GM12878 (cell line): ENCODE data around the gene ATL3. TPM values are rescaled to one million over a fixed set of nuclear protein-coding genes. Genes with fewer than 3 reads are reported as not detected.

Source experiments
- ATAC-seq: fragments of 200-7000 bp; cut with Tn5 transposase; 3 replicates; pipeline ENCODE4 v1.9.1; 2020; ENCODE audit warnings: mild to moderate bottlenecking, moderate library complexity
- BruUV-seq: library from RNA; stranded (reverse); fragments of 400-500 nt; replicated peaks from 2 replicates; lab custom pipeline; 2021; lab: Mats Ljungman, UMichigan
- CTCF ChIA-PET: fragments of 300-600 bp; sonication (Branson Sonifier 250); formaldehyde crosslinking; extraction: SDS; loops from one replicate; lab custom pipeline; 2021; ENCODE audit warnings: inconsistent platforms; lab: Yijun Ruan, JAX
- POLR2A ChIA-PET: fragments of 350-600 bp; formaldehyde crosslinking; extraction: SDS; loops from one replicate; lab custom pipeline; 2021; ENCODE audit warnings: inconsistent platforms; lab: Charles Lee
- RAD21 ChIA-PET: fragments of 300-600 bp; sonication (Branson Sonifier 250); formaldehyde crosslinking; loops from one replicate; lab custom pipeline; 2023; ENCODE audit warnings: antibody characterized with exemption; ENCODE audit not compliant: unreplicated experiment; lab: Charles Lee
- SMC1A ChIA-PET: fragments of 300-600 bp; sonication (Branson Sonifier 250); formaldehyde crosslinking; loops from one replicate; lab custom pipeline; 2023; ENCODE audit not compliant: unreplicated experiment, uncharacterized antibody; lab: Charles Lee
- DNase-seq: peaks from one replicate; pipeline ENCODE4 v3.0.0-alpha.2; 2011; ENCODE audit warnings: low read depth, low spot score
- FAIRE-seq: peaks from 3 replicates; lab custom pipeline; 2011; peaks lifted over from hg19 to GRCh38; lab: Jason Lieb, UNC
- H2AFZ ChIP-seq: 2 replicates; pipeline ENCODE4 v1.6.0; 2011; ENCODE audit warnings: low read depth, low read length, control low read depth; ENCODE audit not compliant: control insufficient read depth
- H3K27ac ChIP-seq: 2 replicates; pipeline ENCODE4 v1.5.1; 2011; ENCODE audit warnings: control low read depth; ENCODE audit not compliant: control insufficient read depth, insufficient read depth
- H3K27me3 ChIP-seq, 2 experiments: replicated peaks in 1 of 2; 2 replicates each; pipeline versions ENCODE4 v1.6.0 to v1.6.1; 2011; ENCODE audit warnings: low read length in 1 of 2; ENCODE audit not compliant: control insufficient read depth in 2 of 2, insufficient read depth in 2 of 2
- H3K36me3 ChIP-seq, 2 experiments: 2 replicates each; pipeline ENCODE4 v1.5.1; 2011; ENCODE audit warnings: low read length in 1 of 2; ENCODE audit not compliant: control insufficient read depth in 2 of 2, insufficient read depth in 2 of 2
- H3K4me1 ChIP-seq: 2 replicates; pipeline ENCODE4 v1.6.1; 2011; ENCODE audit warnings: mild to moderate bottlenecking, low read length, moderate library complexity, mixed read lengths; ENCODE audit not compliant: control insufficient read depth, insufficient read depth
- H3K4me2 ChIP-seq: 2 replicates; pipeline ENCODE4 v1.6.0; 2011; ENCODE audit warnings: control low read depth; ENCODE audit not compliant: control insufficient read depth, insufficient read depth
- H3K4me3 ChIP-seq: fragments of 200-600 bp; sonication (generic); 2 replicates; pipeline ENCODE4 v1.5.1; 2016
- H3K79me2 ChIP-seq: 2 replicates; pipeline ENCODE4 v1.6.0; 2011; ENCODE audit warnings: low read length; ENCODE audit not compliant: control insufficient read depth, insufficient read depth
- H3K9ac ChIP-seq: 2 replicates; pipeline ENCODE4 v1.8.0; 2011; ENCODE audit warnings: low read length, control low read depth, mixed read lengths; ENCODE audit not compliant: control insufficient read depth, insufficient read depth
- H3K9me3 ChIP-seq: replicated peaks from 3 replicates; pipeline ENCODE4 v1.5.1; 2011; ENCODE audit warnings: mild to moderate bottlenecking, low read length; ENCODE audit not compliant: control insufficient read depth, insufficient read depth
- H4K20me1 ChIP-seq: 2 replicates; pipeline ENCODE4 v1.6.0; 2011; ENCODE audit not compliant: control insufficient read depth, insufficient read depth
- CHD1 ChIP-seq: IDR thresholded peaks from 2 replicates; pipeline ENCODE4 v1.6.1; 2012; ENCODE audit warnings: low read depth, low read length, improper control_type of control experiment
- CREB1 ChIP-seq: IDR thresholded peaks from 2 replicates; pipeline ENCODE4 v1.6.1; 2012; ENCODE audit warnings: low read depth, mild to moderate bottlenecking, inconsistent platforms
- ETV6 ChIP-seq, 2 experiments: fragments of 450-650 bp in 1 of 2; IDR thresholded peaks in 1 of 2; conservative IDR thresholded peaks in 1 of 2; 2 replicates each; pipeline ENCODE4 v1.6.1; 2014; ENCODE audit warnings: antibody characterized with exemption in 1 of 2, borderline replicate concordance in 1 of 2, low read depth in 1 of 2, mild to moderate bottlenecking in 1 of 2, moderate library complexity in 1 of 2
- HCFC1 ChIP-seq: fragments of 150-350 bp; IDR thresholded peaks from 2 replicates; pipeline ENCODE4 v1.6.1; 2014; ENCODE audit warnings: low read length
- HDAC6 ChIP-seq: fragments of 200-600 bp; sonication (generic); IDR thresholded peaks from one replicate; pipeline ENCODE4 v1.8.0; 2017; ENCODE audit warnings: antibody characterized with exemption; ENCODE audit not compliant: unreplicated experiment
- IKZF1 ChIP-seq: fragments of 450-650 bp; conservative IDR thresholded peaks from 2 replicates; pipeline ENCODE4 v1.6.1; 2017; ENCODE audit warnings: antibody characterized with exemption, mild to moderate bottlenecking
- JUND ChIP-seq: IDR thresholded peaks from 2 replicates; pipeline ENCODE4 v1.6.1; 2012; ENCODE audit warnings: low read depth, mild to moderate bottlenecking, low read length, improper control_type of control experiment, moderate library complexity
- MXI1 ChIP-seq: fragments of 150-350 bp; IDR thresholded peaks from 2 replicates; pipeline ENCODE4 v1.6.1; 2011; ENCODE audit warnings: low read depth, mild to moderate bottlenecking, inconsistent platforms, low read length, improper control_type of control experiment
- NR2C2 ChIP-seq: IDR thresholded peaks from 2 replicates; pipeline ENCODE4 v1.6.1; 2011; ENCODE audit warnings: borderline replicate concordance, low read depth; ENCODE audit not compliant: control insufficient read depth, insufficient read length
- RBBP5 ChIP-seq: fragments of 200-600 bp; sonication (generic); conservative IDR thresholded peaks from 2 replicates; pipeline ENCODE4 v1.6.1; 2016
- RFX5 ChIP-seq: IDR thresholded peaks from 2 replicates; pipeline ENCODE4 v1.6.1; 2011; ENCODE audit warnings: low read depth, low read length, improper control_type of control experiment
- SMC3 ChIP-seq: IDR thresholded peaks from 2 replicates; pipeline ENCODE4 v1.6.1; 2011; ENCODE audit warnings: low read length, improper control_type of control experiment, borderline replicate concordance
- ZZZ3 ChIP-seq: IDR thresholded peaks from 2 replicates; pipeline ENCODE4 v1.6.1; 2011; ENCODE audit warnings: low read depth; ENCODE audit not compliant: control insufficient read depth, insufficient read length
- WGBS: methylation state at CpG from one replicate; pipeline ENCODE4 v1.1.6; 2016; ENCODE audit warnings: low lambda C conversion rate; ENCODE audit not compliant: insufficient replicate concordance, insufficient coverage; ENCODE audit errors: missing lambda C conversion rate; 5-methylcytosine and 5-hydroxymethylcytosine counted together
- in situ Hi-C: fragments of 300-500 bp; cut with MboI; formaldehyde crosslinking; loops from 9 replicates; pipeline ENCODE4 v1.14.3; 2018; ENCODE audit warnings: mixed read lengths
- intact Hi-C: fragments of 100-400 bp; cut with micrococcal nuclease; formaldehyde crosslinking; loops from one replicate; pipeline ENCODE4 v1.14.2; 2022; ENCODE audit not compliant: unreplicated experiment
- polyA plus RNA-seq, 11 experiments: library from polyadenylated mRNA; depleted of rRNA in 4 of 11; unstranded in 6 of 11; stranded (reverse) in 5 of 11; fragments of >200 nt; fragmentation: Nextera tagmentation in 4 of 11; fragmentation: Illumina TruSeq in 1 of 11; extraction: Ambion mirVana in 4 of 11; extraction: Trizol in 1 of 11; gene quantifications; 1 replicate in 1 of 11; 2 replicates in 10 of 11; pipeline versions ENCODE4 v1.2.1 to v1.2.3, GENCODE V29; 2011 to 2016; ENCODE audit warnings: inconsistent platforms in 2 of 11, missing spikeins in 2 of 11, low read depth in 1 of 11
- total RNA-seq, 4 experiments: library from RNA; depleted of rRNA in 3 of 4; stranded (reverse); fragments of >200 nt in 3 of 4; fragmentation: Illumina TruSeq in 1 of 4; extraction: Trizol in 1 of 4; gene quantifications; 2 replicates each; pipeline versions ENCODE4 v1.2.1 to v1.2.3, GENCODE V29; 2013 to 2021
- TF ChIP-seq, protein P1 (sequence below): fragments of 450-650 bp; formaldehyde crosslinking; IDR thresholded peaks from 2 replicates; pipeline ENCODE4 v1.4.0; 2020; ENCODE audit warnings: mild to moderate bottlenecking, moderate library complexity
- TF ChIP-seq, protein P2 (sequence below): fragments of 450-650 bp; IDR thresholded peaks from 2 replicates; pipeline ENCODE4 v1.6.1; 2014; ENCODE audit warnings: mild to moderate bottlenecking
- TF ChIP-seq, protein P3 (sequence below): fragments of 450-650 bp; conservative IDR thresholded peaks from 2 replicates; pipeline ENCODE4 v1.6.1; 2017; ENCODE audit warnings: mild to moderate bottlenecking, moderate library complexity

Gene ATL3
- total and polyA plus RNA-seq, 10 of the 15 experiments (the other 5 are each of a cell fraction or from before 2014, with no cell fraction given): 12.0 to 36.0 (median 21.5) TPM

DNA sequence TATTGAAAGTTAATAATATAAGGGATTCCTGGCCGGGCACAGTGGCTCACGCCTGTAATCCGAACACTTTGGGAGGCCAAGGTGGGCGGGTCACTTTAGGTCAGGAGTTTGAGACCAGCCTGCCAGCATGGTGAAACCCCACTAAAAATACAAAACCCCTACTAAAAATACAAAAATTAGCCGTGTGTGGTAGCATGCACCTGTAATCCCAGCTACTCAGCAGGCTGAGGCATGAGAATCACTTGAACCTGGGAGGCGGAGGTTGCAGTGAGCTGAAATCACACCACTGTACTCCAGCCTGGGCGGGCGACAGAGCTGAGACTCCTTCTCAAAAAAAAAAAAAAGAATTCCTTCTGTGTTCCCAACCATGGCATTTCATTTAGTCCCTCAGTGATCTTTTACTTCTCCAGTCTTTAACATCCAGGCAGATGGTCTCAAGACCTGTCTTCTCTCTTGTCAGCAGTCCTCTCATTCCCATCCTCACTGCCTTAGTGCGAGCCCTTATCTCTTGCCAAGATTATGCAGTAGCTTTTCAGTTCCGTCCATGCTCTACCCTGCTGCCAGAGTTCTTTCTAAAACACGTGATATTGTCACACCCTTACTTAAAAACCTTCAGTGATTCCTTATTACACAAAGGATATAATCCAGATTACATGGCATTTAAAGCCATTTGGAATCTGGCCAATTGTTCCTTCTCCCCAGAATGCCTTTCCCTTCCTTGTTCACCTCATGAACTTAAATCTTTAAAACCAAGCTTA lies 28.0 kb upstream of the ATL3 start:
- Histone ChIP-seq H3K79me2 (peaks cover 4% of the 10 kb centered on the region), H3K4me2 (no peak overlapping the region), H3K36me3 (no peaks in the 10 kb centered on the region), H2AFZ (no peak overlapping the region), H3K27ac (no peak overlapping the region), H3K4me3 (no peak overlapping the region), H3K9ac (no peak overlapping the region), H3K9me3 (no peaks in the 10 kb centered on the region; the same call in 2 of the 3 replicates), H3K4me1 (no peaks in the 10 kb centered on the region; the same call in 1 of the 2 replicates), H3K27me3 (no peaks in the 10 kb centered on the region), H4K20me1 (no peaks in the 10 kb centered on the region)
- RAD21 ChIA-PET: interaction anchor here (1.2 kb wide), 1 partner anchor 70 kb away, joined by 4 read pairs; no protein-coding TSS in a partner anchor
- no TSS peak for BruUV-seq
- WGBS: 84% methylated on average over 10 of the region's 11 CpGs
- CTCF ChIA-PET: interaction anchor here (1.0 to 1.3 kb wide), 3 partner anchors 9 to 60 kb away, joined by 4 to 7 read pairs (median 4); no protein-coding TSS in a partner anchor
- in situ Hi-C loops: no loop called here
- ATAC-seq (no peak), DNase-seq (no peak), FAIRE-seq (no peak)
- intact Hi-C loops: no loop called here
- POLR2A ChIA-PET: interaction anchor here (1.0 kb wide), 1 partner anchor 28 kb away, joined by 3 read pairs; the partner anchor contains the start of gene ATL3
- SMC1A ChIA-PET: interaction anchor here (1.3 kb wide), 1 partner anchor 10 kb away, joined by 3 read pairs; no protein-coding TSS in a partner anchor
- TF ChIP-seq RBBP5 (no peak), CHD1 (no peak), SMC3 (no peak), RFX5 (no peak), JUND (no peak), MXI1 (no peak), CREB1 (no peak), NR2C2 (no peak), ZZZ3 (no peak), ETV6 (conservative IDR thresholded peaks at IDR 0.05 in 1 of 2, IDR thresholded peaks at IDR 0.05 in 1 of 2; ENCODE audit: borderline replicate concordance in 1 of 2, low read depth in 1 of 2) (no peak), IKZF1 (no peak), HDAC6 (no peak), HCFC1 (no peak)
- TF ChIP-seq, protein P1, sequence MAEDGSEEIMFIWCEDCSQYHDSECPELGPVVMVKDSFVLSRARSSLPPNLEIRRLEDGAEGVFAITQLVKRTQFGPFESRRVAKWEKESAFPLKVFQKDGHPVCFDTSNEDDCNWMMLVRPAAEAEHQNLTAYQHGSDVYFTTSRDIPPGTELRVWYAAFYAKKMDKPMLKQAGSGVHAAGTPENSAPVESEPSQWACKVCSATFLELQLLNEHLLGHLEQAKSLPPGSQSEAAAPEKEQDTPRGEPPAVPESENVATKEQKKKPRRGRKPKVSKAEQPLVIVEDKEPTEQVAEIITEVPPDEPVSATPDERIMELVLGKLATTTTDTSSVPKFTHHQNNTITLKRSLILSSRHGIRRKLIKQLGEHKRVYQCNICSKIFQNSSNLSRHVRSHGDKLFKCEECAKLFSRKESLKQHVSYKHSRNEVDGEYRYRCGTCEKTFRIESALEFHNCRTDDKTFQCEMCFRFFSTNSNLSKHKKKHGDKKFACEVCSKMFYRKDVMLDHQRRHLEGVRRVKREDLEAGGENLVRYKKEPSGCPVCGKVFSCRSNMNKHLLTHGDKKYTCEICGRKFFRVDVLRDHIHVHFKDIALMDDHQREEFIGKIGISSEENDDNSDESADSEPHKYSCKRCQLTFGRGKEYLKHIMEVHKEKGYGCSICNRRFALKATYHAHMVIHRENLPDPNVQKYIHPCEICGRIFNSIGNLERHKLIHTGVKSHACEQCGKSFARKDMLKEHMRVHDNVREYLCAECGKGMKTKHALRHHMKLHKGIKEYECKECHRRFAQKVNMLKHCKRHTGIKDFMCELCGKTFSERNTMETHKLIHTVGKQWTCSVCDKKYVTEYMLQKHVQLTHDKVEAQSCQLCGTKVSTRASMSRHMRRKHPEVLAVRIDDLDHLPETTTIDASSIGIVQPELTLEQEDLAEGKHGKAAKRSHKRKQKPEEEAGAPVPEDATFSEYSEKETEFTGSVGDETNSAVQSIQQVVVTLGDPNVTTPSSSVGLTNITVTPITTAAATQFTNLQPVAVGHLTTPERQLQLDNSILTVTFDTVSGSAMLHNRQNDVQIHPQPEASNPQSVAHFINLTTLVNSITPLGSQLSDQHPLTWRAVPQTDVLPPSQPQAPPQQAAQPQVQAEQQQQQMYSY (CRISPR knock-in tag): no peak
- TF ChIP-seq, protein P2, sequence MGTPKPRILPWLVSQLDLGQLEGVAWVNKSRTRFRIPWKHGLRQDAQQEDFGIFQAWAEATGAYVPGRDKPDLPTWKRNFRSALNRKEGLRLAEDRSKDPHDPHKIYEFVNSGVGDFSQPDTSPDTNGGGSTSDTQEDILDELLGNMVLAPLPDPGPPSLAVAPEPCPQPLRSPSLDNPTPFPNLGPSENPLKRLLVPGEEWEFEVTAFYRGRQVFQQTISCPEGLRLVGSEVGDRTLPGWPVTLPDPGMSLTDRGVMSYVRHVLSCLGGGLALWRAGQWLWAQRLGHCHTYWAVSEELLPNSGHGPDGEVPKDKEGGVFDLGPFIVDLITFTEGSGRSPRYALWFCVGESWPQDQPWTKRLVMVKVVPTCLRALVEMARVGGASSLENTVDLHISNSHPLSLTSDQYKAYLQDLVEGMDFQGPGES: no peak
- TF ChIP-seq, protein P3, sequence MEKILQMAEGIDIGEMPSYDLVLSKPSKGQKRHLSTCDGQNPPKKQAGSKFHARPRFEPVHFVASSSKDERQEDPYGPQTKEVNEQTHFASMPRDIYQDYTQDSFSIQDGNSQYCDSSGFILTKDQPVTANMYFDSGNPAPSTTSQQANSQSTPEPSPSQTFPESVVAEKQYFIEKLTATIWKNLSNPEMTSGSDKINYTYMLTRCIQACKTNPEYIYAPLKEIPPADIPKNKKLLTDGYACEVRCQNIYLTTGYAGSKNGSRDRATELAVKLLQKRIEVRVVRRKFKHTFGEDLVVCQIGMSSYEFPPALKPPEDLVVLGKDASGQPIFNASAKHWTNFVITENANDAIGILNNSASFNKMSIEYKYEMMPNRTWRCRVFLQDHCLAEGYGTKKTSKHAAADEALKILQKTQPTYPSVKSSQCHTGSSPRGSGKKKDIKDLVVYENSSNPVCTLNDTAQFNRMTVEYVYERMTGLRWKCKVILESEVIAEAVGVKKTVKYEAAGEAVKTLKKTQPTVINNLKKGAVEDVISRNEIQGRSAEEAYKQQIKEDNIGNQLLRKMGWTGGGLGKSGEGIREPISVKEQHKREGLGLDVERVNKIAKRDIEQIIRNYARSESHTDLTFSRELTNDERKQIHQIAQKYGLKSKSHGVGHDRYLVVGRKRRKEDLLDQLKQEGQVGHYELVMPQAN: no peak
